ENCODE measurements around the gene CD200R1.

- TF ChIP-seq POLR2A (IDR thresholded peaks at IDR 0.05; ENCODE audit: low read length): no peak
- no peak for TF ChIP-seq GATA1 (IDR thresholded peaks at IDR 0.05; ENCODE audit: low read depth, low read length)
These were observed 43.8 kb upstream of the CD200R1 start for GRCh38 chr3:113018536-113019181.

All from erythroblast (primary cell).